Measurements from ENCODE around the gene YIPF3. TPM values are rescaled to one million over a fixed set of nuclear protein-coding genes. Genes with fewer than 3 reads are reported as not detected.

Gene YIPF3
- total and polyA plus RNA-seq, 2 experiments from 2014 or later: 166 to 198 TPM

DNA sequence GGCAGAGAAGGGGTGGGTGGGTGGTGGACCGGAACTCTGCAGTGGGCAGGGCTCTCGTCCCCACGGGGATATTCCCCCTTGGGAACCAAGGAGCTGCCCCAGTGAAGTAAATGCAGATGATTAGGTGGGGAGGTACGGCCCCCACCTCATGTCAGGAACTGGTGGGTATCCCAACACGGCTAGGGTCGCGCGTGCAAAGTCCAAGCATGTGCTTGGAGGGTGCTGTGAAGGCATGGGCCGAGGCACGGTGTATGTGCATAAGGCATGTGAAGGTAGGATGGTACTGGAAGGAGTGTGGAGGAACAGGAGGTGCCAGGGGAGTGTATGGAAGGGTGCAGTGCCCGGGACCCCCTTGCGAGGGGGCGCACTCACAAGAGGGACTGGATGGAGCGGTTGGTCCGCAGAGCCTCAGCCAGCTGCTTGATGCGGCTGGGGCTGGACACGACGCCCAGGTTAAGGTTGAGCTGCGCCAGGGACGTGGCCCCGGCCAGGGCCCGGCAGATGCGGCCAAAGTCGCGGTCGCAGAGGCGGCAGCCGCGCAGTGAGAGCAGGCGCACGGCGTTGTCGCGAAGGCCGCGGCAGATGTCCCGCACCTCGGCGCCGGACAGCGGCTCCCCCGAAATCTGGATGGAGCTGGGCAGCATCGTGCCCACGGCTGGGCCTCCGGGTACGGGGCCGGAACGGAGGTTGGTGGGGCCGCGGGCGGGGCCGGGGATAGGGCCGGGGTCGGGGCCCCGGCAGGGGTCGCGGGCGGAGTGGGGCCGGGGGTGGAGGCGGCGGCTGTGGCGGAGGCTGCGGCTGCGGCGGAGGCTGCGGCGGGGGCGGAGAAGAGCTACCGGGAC is 7.4 kb downstream of the YIPF3 start:
- Histone ChIP-seq H3K27ac (no peak overlapping the region), H3K36me3 (replicated peaks; ENCODE audit: insufficient read depth, low read depth) (no peaks in the 10 kb centered on the region), H3K9me3 (ENCODE audit: low read depth) (no peaks in the 10 kb centered on the region), H3K4me3 (peak overlapping the region; percentile 38), H3K27me3 (peaks cover 12% of the 10 kb centered on the region), H3K4me1 (ENCODE audit: insufficient read depth) (peaks cover 15% of the 10 kb centered on the region), H3K4me2 (peak overlapping the region; percentile 99), H4K20me1 (ENCODE audit: insufficient read depth, poor library complexity, severe bottlenecking) (no peaks in the 10 kb centered on the region), H3K9me2 (replicated peaks; ENCODE audit: insufficient read depth) (no peaks in the 10 kb centered on the region), H3K79me2 (peaks cover 2% of the 10 kb centered on the region), H2AFZ (peak overlapping the region; percentile 8)
- TF ChIP-seq EZH2phosphoT487 (IDR thresholded peaks at IDR 0.05; ENCODE audit: low read depth, severe bottlenecking, unreplicated experiment): no peak
- peak; percentile 30 for TF ChIP-seq EZH2 (IDR thresholded peaks at IDR 0.05; ENCODE audit: borderline replicate concordance)
- no peak for TF ChIP-seq CTCF (IDR thresholded peaks at IDR 0.05; ENCODE audit: poor library complexity)
- DNase-seq (ENCODE audit: low spot score): no peak
- WGBS (ENCODE audit: low lambda C conversion rate, missing lambda C conversion rate): 22% methylated on average over 34 of the region's 69 CpGs

DNA sequence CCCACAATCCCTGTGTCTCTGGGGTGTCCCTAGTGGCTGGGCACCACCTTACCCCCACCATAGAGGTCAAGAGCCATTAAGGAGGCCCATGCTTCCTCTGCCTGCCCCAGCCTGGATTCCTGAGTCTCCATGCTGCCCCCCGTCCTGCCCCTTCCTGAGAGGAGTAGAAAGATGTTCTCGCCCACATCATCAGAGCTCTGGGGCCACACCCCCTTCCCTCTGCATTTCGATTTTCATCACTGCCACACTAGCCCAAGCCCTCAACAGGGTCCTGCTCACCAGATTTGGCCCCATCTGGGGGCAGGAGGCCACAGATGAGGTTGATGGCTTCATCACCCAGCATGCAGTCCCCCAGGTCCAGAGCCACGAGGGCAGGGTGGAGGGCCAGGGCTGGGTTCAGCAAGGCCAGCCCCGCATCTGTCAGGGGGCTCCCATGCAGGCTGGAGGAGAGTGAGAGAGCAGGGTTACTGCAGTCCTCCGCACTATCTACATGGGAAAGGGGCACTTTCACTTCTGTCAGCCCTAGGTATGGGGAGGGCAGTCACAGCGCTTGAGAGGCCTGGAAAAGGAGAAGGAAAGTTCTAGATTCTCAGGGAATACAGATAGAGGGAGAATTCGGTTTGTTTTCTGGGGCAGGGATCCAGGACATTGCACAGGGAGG is 8.1 kb downstream of the YIPF3 start:
- no peaks in the 10 kb centered on the region for H3K9me2 ChIP-seq (replicated peaks; ENCODE audit: insufficient read depth)
- no peak for DNase-seq (ENCODE audit: low spot score)
- no peaks in the 10 kb centered on the region for H3K36me3 ChIP-seq (replicated peaks; ENCODE audit: insufficient read depth, low read depth)
- H4K20me1 ChIP-seq (ENCODE audit: insufficient read depth, poor library complexity, severe bottlenecking): no peaks in the 10 kb centered on the region
- H3K4me2 ChIP-seq: no peak overlapping the region
- peaks cover 15% of the 10 kb centered on the region for H3K4me1 ChIP-seq (ENCODE audit: insufficient read depth)
- H3K4me3 ChIP-seq: no peak overlapping the region
- WGBS (ENCODE audit: low lambda C conversion rate, missing lambda C conversion rate): 77% methylated on average over 8 of the region's 8 CpGs
- no peaks in the 10 kb centered on the region for H3K79me2 ChIP-seq
- no peak overlapping the region for H2AFZ ChIP-seq
- no peaks in the 10 kb centered on the region for H3K9me3 ChIP-seq (ENCODE audit: low read depth)
- H3K27me3 ChIP-seq: peaks cover 12% of the 10 kb centered on the region
- no peak overlapping the region for H3K27ac ChIP-seq
- TF ChIP-seq CTCF (IDR thresholded peaks at IDR 0.05; ENCODE audit: poor library complexity) (no peak), EZH2phosphoT487 (IDR thresholded peaks at IDR 0.05; ENCODE audit: low read depth, severe bottlenecking, unreplicated experiment) (no peak)

GRCh38 chr6:43506667-43507471 is 9.9 kb downstream of the YIPF3 start:
- WGBS (ENCODE audit: low lambda C conversion rate, missing lambda C conversion rate): 39% methylated on average over 12 of the region's 14 CpGs
- Histone ChIP-seq H3K4me3 (no peak overlapping the region), H2AFZ (no peak overlapping the region), H4K20me1 (ENCODE audit: insufficient read depth, poor library complexity, severe bottlenecking) (no peaks in the 10 kb centered on the region), H3K79me2 (no peaks in the 10 kb centered on the region), H3K9me3 (ENCODE audit: low read depth) (no peaks in the 10 kb centered on the region), H3K4me1 (ENCODE audit: insufficient read depth) (peaks cover 15% of the 10 kb centered on the region), H3K9me2 (replicated peaks; ENCODE audit: insufficient read depth) (no peaks in the 10 kb centered on the region), H3K27ac (no peak overlapping the region), H3K36me3 (replicated peaks; ENCODE audit: insufficient read depth, low read depth) (no peaks in the 10 kb centered on the region), H3K4me2 (peak overlapping the region; percentile 48), H3K27me3 (peaks cover 12% of the 10 kb centered on the region)
- DNase-seq (ENCODE audit: low spot score): peak; percentile 88
- TF ChIP-seq CTCF (IDR thresholded peaks at IDR 0.05; ENCODE audit: poor library complexity) (peak; percentile 95), EZH2 (IDR thresholded peaks at IDR 0.05; ENCODE audit: borderline replicate concordance) (no peak)

Data from hepatocyte (in vitro differentiated cells).